Adrenal gland (tissue), 12 donors: Measurements from ENCODE around the gene CCL19. TPM values are rescaled to one million over a fixed set of nuclear protein-coding genes. Genes with fewer than 3 reads are reported as not detected.

ENCODE experiments used
- DNase-seq, 7 donors: peaks; one replicate each; pipeline ENCODE4 v3.0.0-alpha.2; 2019 to 2020
- H3K27ac ChIP-seq, 5 donors: fragments of 200-600 bp; sonication (generic) in 4 of 5; 1 replicate in 3 of 5; 2 replicates in 2 of 5; pipeline versions ENCODE4 v1.5.1 to v1.8.0; 2016 to 2020; ENCODE audit warnings: mild to moderate bottlenecking in 1 of 5
- H3K27me3 ChIP-seq: fragments of 200-600 bp; 2 replicates; pipeline ENCODE4 v1.8.0; 2021
- H3K36me3 ChIP-seq, 2 donors: fragments of 200-600 bp; replicated peaks in 1 of 2; 1 replicate in 1 of 2; 2 replicates in 1 of 2; pipeline versions ENCODE4 v1.5.1 to v1.8.0; 2018 to 2022
- H3K4me1 ChIP-seq, 2 donors: fragments of 200-600 bp; replicated peaks in 1 of 2; 1 replicate in 1 of 2; 2 replicates in 1 of 2; pipeline versions ENCODE4 v1.5.1 to v1.8.0; 2018 to 2021
- H3K4me3 ChIP-seq, 4 donors: fragments of 200-600 bp; sonication (generic) in 3 of 4; one replicate each; pipeline ENCODE4 v1.5.1; 2016 to 2018
- H3K9me3 ChIP-seq, 3 donors: fragments of 200-600 bp; sonication (generic) in 1 of 3; replicated peaks in 1 of 3; 1 replicate in 2 of 3; 2 replicates in 1 of 3; pipeline versions ENCODE4 v1.5.1 to v1.8.0; 2016 to 2021
- CTCF ChIP-seq, 6 experiments: fragments of 450-650 bp in 4 of 6; fragments of 200-600 bp in 2 of 6; sonication (generic) in 1 of 6; IDR thresholded peaks; 1 replicate in 5 of 6; 2 replicates in 1 of 6; pipeline versions ENCODE4 v1.5.1 to v1.8.0; 2016 to 2021; ENCODE audit warnings: antibody characterized with exemption in 6 of 6, mild to moderate bottlenecking in 2 of 6, moderate library complexity in 1 of 6
- POLR2A ChIP-seq, 2 donors: fragments of 450-650 bp; IDR thresholded peaks; one replicate each; pipeline ENCODE4 v1.6.1; 2017; ENCODE audit warnings: antibody characterized with exemption in 2 of 2, mild to moderate bottlenecking in 2 of 2, moderate library complexity in 1 of 2
- WGBS, 4 donors: extraction: QIAGEN DNeasy Blood & Tissue Kit in 2 of 4; methylation state at CpG; one replicate each; pipeline versions ENCODE4 v1.1.5 to v1.1.7; 2013 to 2017; 5-methylcytosine and 5-hydroxymethylcytosine counted together
- intact Hi-C, 2 donors: fragments of 100-400 bp; cut with DNase I; formaldehyde crosslinking; loops; one replicate each; pipeline versions ENCODE4 v1.14.1 to v1.15.0; 2022 to 2023
- polyA plus RNA-seq, 3 donors: library from polyadenylated mRNA; stranded (reverse); fragments of 200-250 nt in 2 of 3; fragments of 350-450 nt in 1 of 3; fragmentation: Illumina TruSeq in 1 of 3; extraction: RNeasy Lipid Tissue Mini Kit (QIAGEN cat#74804) in 1 of 3; gene quantifications; one replicate each; pipeline ENCODE4 v1.2.3, GENCODE V29; 2013 to 2014
- total RNA-seq, 9 donors: library from RNA; depleted of rRNA in 4 of 9; stranded (reverse); fragments of >200 nt in 4 of 9; fragments of 120-200 nt in 1 of 9; fragmentation: NEBNext Ultra II Directional in 1 of 9; extraction: Animal tissue kit (Norgen Biotek cat#: 25700) in 1 of 9; gene quantifications; one replicate each; pipeline versions ENCODE4 v1.1.0 to v1.2.4, GENCODE V29; 2013 to 2023
- donor health status: healthy with polysubstance abuse.
- donor health status: Bipolar disorder and iron deficiency.
- donor health status: DM: yes; HTN: yes; CAD: no.
- donor health status: DM: no; HTN: no; CAD: no.
- donor health status: DM: no; HTN: no; CAD: no.
- donor health status: DM: yes; HTN: yes; CAD: no.

The CCL19 gene
- total and polyA plus RNA-seq, 12 donors = 0.39 to 23.3 (median 5.0) TPM; not detected in 6

- peak overlapping the region in 3 of 4 donors; percentile 37 to 79 (median 74) for H3K4me3 ChIP-seq
- no peaks in the 10 kb centered on the region for H3K9me3 ChIP-seq
- intact Hi-C loops = no loop called here
- H3K36me3 ChIP-seq = peaks cover 0 to 26% of the 10 kb centered on the region in 2 donors
- 34 to 66% (median 36%) methylated on average over 4 to 10 of the region's 10 CpGs for whole genome bisulfite sequencing, 4 donors
- TF ChIP-seq POLR2A (IDR thresholded peaks at IDR 0.05) (no peak), CTCF (IDR thresholded peaks at IDR 0.05) (no peak)
- H3K27ac ChIP-seq = peak overlapping the region in 2 of 5 donors; percentile 92 to 96
- H3K27me3 ChIP-seq = no peaks in the 10 kb centered on the region
- peak in 2 of 7 donors; percentile 44 to 64 for DNase-seq
- H3K4me1 ChIP-seq = peaks cover 36 to 39% of the 10 kb centered on the region in 2 donors
Observed at GRCh38 chr9:34647651-34648050, 43.4 kb downstream of the CCL19 start.

GRCh38 chr9:34647084-34647403, 44.0 kb downstream of the CCL19 start:
- Histone ChIP-seq H3K27me3 (no peaks in the 10 kb centered on the region), H3K9me3 (no peaks in the 10 kb centered on the region), H3K36me3 (peaks cover 0 to 26% of the 10 kb centered on the region in 2 donors), H3K4me1 (peaks cover 30 to 34% of the 10 kb centered on the region in 2 donors), H3K27ac (peak overlapping the region; percentile 69 to 96 (median 84)), H3K4me3 (peak overlapping the region; percentile 18 to 79 (median 56))
- DNase-seq = no peak
- intact Hi-C loops = no loop called here
- no peak for TF ChIP-seq POLR2A (IDR thresholded peaks at IDR 0.05)
- no peak for TF ChIP-seq CTCF (IDR thresholded peaks at IDR 0.05)
- 0 to 1% (median 0%) methylated on average over 1 to 8 of the region's 8 CpGs for WGBS, 4 donors

- Histone ChIP-seq H3K4me3 (peak within 1 kb of the TSS; percentile 18 to 79 (median 56)), H3K4me1 (peaks cover 26 to 29% of the 10 kb centered on the region in 2 donors), H3K36me3 (peaks cover 0 to 26% of the 10 kb centered on the region in 2 donors), H3K9me3 (no peaks in the 10 kb centered on the region), H3K27ac (peak within 1 kb of the TSS; percentile 69 to 96 (median 84)), H3K27me3 (no peaks in the 10 kb centered on the region)
- intact Hi-C loops = no loop called here
- TF ChIP-seq POLR2A (IDR thresholded peaks at IDR 0.05) (peak; percentile 62 to 82), CTCF (IDR thresholded peaks at IDR 0.05) (peak in 4 of 6 experiments; percentile 30 to 57 (median 32))
- WGBS, 4 donors = 4 to 60% (median 26%) methylated on average over 3 to 43 of the region's 43 CpGs
- DNase-seq = peak; percentile 96 to 99 (median 97)
Observed at GRCh38 chr9:34646211-34647083, 44.6 kb downstream of the CCL19 start, which contains the start of gene GALT. TSS of gene GALT (plus strand) at chr9:34646675. CDS start at chr9:34646705, 30 bp downstream.

GRCh38 chr9:34644766-34645314, 46.2 kb downstream of the CCL19 start:
- peak in 1 of 7 donors; percentile 46 for DNase-seq
- Histone ChIP-seq H3K36me3 (peaks cover 0 to 17% of the 10 kb centered on the region in 2 donors), H3K27me3 (no peaks in the 10 kb centered on the region), H3K27ac (peak overlapping the region in 1 of 5 donors; percentile 66), H3K4me3 (no peak overlapping the region), H3K9me3 (no peaks in the 10 kb centered on the region), H3K4me1 (peaks cover 18% of the 10 kb centered on the region in 2 donors)
- intact Hi-C loops = no loop called here
- no peak for TF ChIP-seq CTCF (IDR thresholded peaks at IDR 0.05)
